Muscle of leg (tissue), 16 donors: ENCODE measurements around the gene CDH3. TPM values are rescaled to one million over a fixed set of nuclear protein-coding genes. Genes with fewer than 3 reads are reported as not detected.

Experiments
- DNase-seq: peaks from one replicate; pipeline ENCODE4 v3.0.0; 2013
- H3K27ac ChIP-seq: one replicate; pipeline ENCODE4 v1.5.1; 2013; ENCODE audit warnings: mild to moderate bottlenecking, low read length, control low read depth
- H3K27me3 ChIP-seq: one replicate; pipeline ENCODE4 v1.6.1; 2013; ENCODE audit warnings: low read length; ENCODE audit not compliant: control insufficient read depth, insufficient read depth
- H3K36me3 ChIP-seq: one replicate; pipeline ENCODE4 v1.6.1; 2013; ENCODE audit warnings: low read length; ENCODE audit not compliant: control insufficient read depth, insufficient read depth
- H3K4me1 ChIP-seq: one replicate; pipeline ENCODE4 v1.6.1; 2013; ENCODE audit warnings: low read length; ENCODE audit not compliant: control insufficient read depth, insufficient read depth
- H3K4me3 ChIP-seq: one replicate; pipeline ENCODE4 v1.5.1; 2013; ENCODE audit warnings: low read length, control low read depth
- H3K9me3 ChIP-seq: replicated peaks from 2 replicates; pipeline ENCODE4 v1.6.1; 2013; ENCODE audit warnings: low read depth, low read length; ENCODE audit not compliant: control insufficient read depth
- WGBS: methylation state at CpG from one replicate; pipeline ENCODE4 v1.1.5; 2013; ENCODE audit warnings: missing lambda C conversion rate; ENCODE audit not compliant: insufficient coverage; 5-methylcytosine and 5-hydroxymethylcytosine counted together
- long read RNA-seq, 11 donors: transcript quantifications; one replicate each; lab custom pipeline, GENCODE V29; 2026
- polyA plus RNA-seq, 8 donors: library from polyadenylated mRNA; unstranded; fragments of 120-200 nt; gene quantifications; one replicate each; pipeline versions ENCODE4 v1.2.1 to v1.2.3, GENCODE V29; 2013; ENCODE audit warnings: inconsistent platforms in 1 of 8, low replicate concordance in 1 of 8; ENCODE audit not compliant: insufficient read length in 8 of 8, insufficient read depth in 1 of 8
- total RNA-seq: library from RNA; stranded (reverse); fragments of 120-200 nt; gene quantifications from one replicate; pipeline ENCODE4 v1.2.4, GENCODE V29; 2013

Gene CDH3
- total RNA-seq (0.27 TPM), polyA plus RNA-seq (10 to 100 TPM in 1 of 8 donors, 1 to 10 TPM in 2, under 1 TPM in 5; 0.23 to 12.7 (median 0.56) TPM)
- long read RNA-seq, donor 1, result 0 reads
- long read RNA-seq, donor 2, full-length matches to known transcripts, result 2 of 2 reads
- long read RNA-seq, donor 2, partial matches to known transcripts, result 0 of 2 reads
- long read RNA-seq, donor 2, other reads (novel, unspliced or antisense), result 0 of 2 reads
- long read RNA-seq, donor 3, result 0 reads
- long read RNA-seq, donor 4, result 0 reads
- long read RNA-seq, donor 5, result 0 reads
- long read RNA-seq, donor 6, result 0 reads
- long read RNA-seq, donor 7, result 0 reads
- long read RNA-seq, donor 8, result 0 reads
- long read RNA-seq, donor 9, result 0 reads
- long read RNA-seq, donor 10, result 0 reads
- long read RNA-seq, donor 11, result 0 reads

GRCh38 chr16:68644715-68645493, at the start of gene CDH3:
Gene CDH3 (plus strand): TSS chr16:68645310. CDS start chr16:68645380, 70 bp downstream.
- Histone ChIP-seq H3K4me3 (peak within 1 kb of the TSS; percentile 8), H3K27me3 (peaks cover 89% of the 10 kb centered on the region), H3K36me3 (no peaks in the 10 kb centered on the region), H3K9me3 (no peaks in the 10 kb centered on the region), H3K4me1 (peaks cover 40% of the 10 kb centered on the region), H3K27ac (no peak within 1 kb of the TSS)
- WGBS, result under 1% methylated on average over 40 of the region's 53 CpGs
- DNase-seq, result peak; percentile 32

GRCh38 chr16:68596266-68596665, 48.8 kb upstream of the CDH3 start:
- H3K4me3 ChIP-seq, result no peak overlapping the region
- no peaks in the 10 kb centered on the region for H3K27me3 ChIP-seq
- DNase-seq, result no peak
- no peaks in the 10 kb centered on the region for H3K36me3 ChIP-seq
- no peak overlapping the region for H3K27ac ChIP-seq
- no peaks in the 10 kb centered on the region for H3K9me3 ChIP-seq
- H3K4me1 ChIP-seq, result no peaks in the 10 kb centered on the region
- WGBS, result 87% methylated on average over 3 of the region's 6 CpGs

GRCh38 chr16:68599586-68599985, 45.5 kb upstream of the CDH3 start:
- no peaks in the 10 kb centered on the region for H3K27me3 ChIP-seq
- H3K4me1 ChIP-seq, result no peaks in the 10 kb centered on the region
- no peaks in the 10 kb centered on the region for H3K9me3 ChIP-seq
- H3K36me3 ChIP-seq, result no peaks in the 10 kb centered on the region
- no peak for DNase-seq
- WGBS, result 100% methylated on average over 1 of the region's 1 CpG
- H3K4me3 ChIP-seq, result no peak overlapping the region
- no peak overlapping the region for H3K27ac ChIP-seq

GRCh38 chr16:68605746-68606145, 39.4 kb upstream of the CDH3 start:
- Histone ChIP-seq H3K27me3 (no peaks in the 10 kb centered on the region), H3K9me3 (no peaks in the 10 kb centered on the region), H3K27ac (no peak overlapping the region), H3K4me1 (no peaks in the 10 kb centered on the region), H3K4me3 (no peak overlapping the region), H3K36me3 (no peaks in the 10 kb centered on the region)
- DNase-seq, result no peak
- WGBS, result 49% methylated on average over 4 of the region's 5 CpGs

- no peaks in the 10 kb centered on the region for H3K27me3 ChIP-seq
- 96% methylated on average over 3 of the region's 7 CpGs for WGBS
- H3K36me3 ChIP-seq, result no peaks in the 10 kb centered on the region
- no peaks in the 10 kb centered on the region for H3K9me3 ChIP-seq
- no peaks in the 10 kb centered on the region for H3K4me1 ChIP-seq
- no peak for DNase-seq
- H3K4me3 ChIP-seq, result no peak overlapping the region
- H3K27ac ChIP-seq, result no peak overlapping the region
Measured at GRCh38 chr16:68607443-68607842, 37.7 kb upstream of the CDH3 start.

GRCh38 chr16:68608330-68608729, 36.8 kb upstream of the CDH3 start:
- WGBS, result no CpG with 5 or more reads among the region's 2 CpGs
- Histone ChIP-seq H3K9me3 (peaks cover 1% of the 10 kb centered on the region), H3K4me3 (no peak overlapping the region), H3K4me1 (no peaks in the 10 kb centered on the region), H3K27me3 (no peaks in the 10 kb centered on the region), H3K27ac (no peak overlapping the region), H3K36me3 (no peaks in the 10 kb centered on the region)
- no peak for DNase-seq

GRCh38 chr16:68612996-68613395, 32.1 kb upstream of the CDH3 start:
- WGBS, result 80% methylated on average over 2 of the region's 3 CpGs
- H3K36me3 ChIP-seq, result no peaks in the 10 kb centered on the region
- H3K9me3 ChIP-seq, result peaks cover 8% of the 10 kb centered on the region
- H3K27ac ChIP-seq, result no peak overlapping the region
- no peaks in the 10 kb centered on the region for H3K27me3 ChIP-seq
- H3K4me1 ChIP-seq, result no peaks in the 10 kb centered on the region
- H3K4me3 ChIP-seq, result no peak overlapping the region
- peak; percentile 4 for DNase-seq

GRCh38 chr16:68617734-68618133, 27.4 kb upstream of the CDH3 start:
- Histone ChIP-seq H3K9me3 (peaks cover 8% of the 10 kb centered on the region), H3K4me3 (no peak overlapping the region), H3K27me3 (no peaks in the 10 kb centered on the region), H3K27ac (no peak overlapping the region), H3K36me3 (no peaks in the 10 kb centered on the region), H3K4me1 (no peaks in the 10 kb centered on the region)
- 84% methylated on average over 6 of the region's 7 CpGs for WGBS
- no peak for DNase-seq

GRCh38 chr16:68626557-68626956, 18.6 kb upstream of the CDH3 start:
- DNase-seq, result no peak
- no peaks in the 10 kb centered on the region for H3K36me3 ChIP-seq
- no peaks in the 10 kb centered on the region for H3K27me3 ChIP-seq
- no peaks in the 10 kb centered on the region for H3K4me1 ChIP-seq
- H3K4me3 ChIP-seq, result no peak overlapping the region
- no peaks in the 10 kb centered on the region for H3K9me3 ChIP-seq
- H3K27ac ChIP-seq, result no peak overlapping the region
- WGBS, result 76% methylated on average over 5 of the region's 8 CpGs

- DNase-seq, result no peak
- no peaks in the 10 kb centered on the region for H3K36me3 ChIP-seq
- WGBS, result 0% methylated on average over 1 of the region's 5 CpGs
- no peaks in the 10 kb centered on the region for H3K27me3 ChIP-seq
- H3K9me3 ChIP-seq, result no peaks in the 10 kb centered on the region
- no peak overlapping the region for H3K27ac ChIP-seq
- no peaks in the 10 kb centered on the region for H3K4me1 ChIP-seq
- no peak overlapping the region for H3K4me3 ChIP-seq
Measured at GRCh38 chr16:68627951-68628425, 17.1 kb upstream of the CDH3 start.
